GM19372 (cell line): Measurements from ENCODE around the gene TMEM63C.
"Not testable (repeated sequence)": the region's sequence is repeated elsewhere in the genome, so short reads cannot be mapped to it uniquely, and the experiment has no call there.

ENCODE experiments used
- ATAC-seq: cut with Tn5 transposase; IDR thresholded peaks from one replicate; pipeline ENCODE4 v1.9.1; 2021; ENCODE audit warnings: mild to moderate bottlenecking, low read depth, moderate library complexity; ENCODE audit not compliant: unreplicated experiment

The TMEM63C gene

DNA sequence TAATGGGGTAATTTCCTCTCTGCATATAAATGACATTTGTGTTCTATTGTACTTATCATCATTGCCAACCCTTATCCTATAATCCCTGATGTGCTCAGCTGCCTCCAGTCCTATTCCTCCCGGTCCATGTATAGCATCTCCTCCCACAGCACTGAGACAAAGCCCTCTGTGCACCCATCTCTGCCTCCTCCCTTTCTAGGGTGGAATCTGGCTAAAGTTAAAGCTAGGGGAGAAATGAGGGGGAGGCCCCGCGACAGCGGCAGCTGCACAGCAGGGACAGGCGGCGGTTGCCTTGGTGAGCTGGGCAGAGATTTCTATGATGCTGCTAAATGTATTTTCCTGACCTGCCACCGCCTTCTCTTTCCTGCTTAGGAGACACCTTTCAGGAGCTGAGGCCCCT, 27.2 kb upstream of the TMEM63C start:
- no peak for ATAC-seq

DNA sequence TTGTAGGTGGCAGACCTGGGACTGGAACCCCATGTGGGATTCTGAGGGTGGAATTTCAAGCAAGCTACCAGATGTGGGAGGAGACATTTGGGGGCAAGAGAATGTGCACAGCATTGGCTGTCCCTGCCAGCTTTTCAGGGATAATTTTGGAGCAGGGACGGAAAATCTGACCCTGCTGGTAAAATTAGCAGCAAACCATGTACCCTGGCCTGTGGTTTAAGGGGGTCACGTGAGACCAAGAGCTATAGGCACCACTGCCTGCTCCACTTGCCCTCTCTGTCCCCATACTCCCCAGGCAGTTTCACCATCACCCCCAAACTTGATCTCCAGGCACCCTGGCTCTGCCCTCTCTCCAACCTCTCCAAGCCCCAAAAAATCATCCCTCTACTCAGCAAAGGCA, 26.5 kb upstream of the TMEM63C start:
- ATAC-seq: no peak

- ATAC-seq: no peak
Measured at GRCh38 chr14:77157740-77158139, 23.9 kb upstream of the TMEM63C start.

- ATAC-seq: no peak
Measured at GRCh38 chr14:77158175-77158881, 23.3 kb upstream of the TMEM63C start.

DNA sequence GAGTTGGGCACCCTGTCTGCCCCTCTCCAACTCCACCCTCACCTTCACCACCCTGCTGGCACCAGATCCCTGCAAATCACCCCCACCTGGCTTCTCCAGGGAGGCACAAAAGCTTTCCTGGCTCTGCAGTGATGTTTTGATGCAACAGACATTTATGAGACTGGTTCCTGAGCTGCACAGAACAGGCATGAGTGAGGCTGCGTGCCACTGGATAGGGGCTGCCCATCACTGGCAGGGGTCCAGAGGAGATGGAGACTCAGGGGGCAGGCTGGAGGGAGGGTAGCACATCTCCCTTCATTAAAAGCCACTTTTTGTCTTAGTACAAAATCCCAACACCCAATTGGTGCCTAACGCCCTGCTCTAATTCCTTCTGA, 22.7 kb upstream of the TMEM63C start:
- ATAC-seq: no peak

DNA sequence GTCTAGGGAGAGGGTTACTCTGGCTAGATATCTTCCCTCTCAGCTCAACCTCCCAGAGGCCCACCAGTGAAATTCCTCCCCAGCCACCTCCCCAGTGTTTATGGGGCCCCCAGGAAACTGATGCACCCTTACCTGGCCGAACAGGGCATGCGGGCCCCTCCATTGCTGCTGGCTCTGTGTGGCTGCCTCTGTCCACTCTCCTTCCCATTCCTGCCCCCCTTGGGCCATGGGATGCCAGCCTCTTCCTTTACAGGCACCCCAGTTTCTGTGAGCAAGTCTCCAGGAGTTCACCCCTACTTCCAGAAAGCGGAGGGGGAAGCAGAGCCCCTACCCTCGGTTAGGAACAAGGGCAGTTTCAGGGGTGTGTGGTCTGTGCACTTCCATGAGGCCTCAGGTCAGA, 20.6 kb upstream of the TMEM63C start:
- ATAC-seq: no peak

GRCh38 chr14:77170045-77170444, 11.6 kb upstream of the TMEM63C start:
- no peak for ATAC-seq

GRCh38 chr14:77172916-77173315, 8.7 kb upstream of the TMEM63C start:
- no peak for ATAC-seq

DNA sequence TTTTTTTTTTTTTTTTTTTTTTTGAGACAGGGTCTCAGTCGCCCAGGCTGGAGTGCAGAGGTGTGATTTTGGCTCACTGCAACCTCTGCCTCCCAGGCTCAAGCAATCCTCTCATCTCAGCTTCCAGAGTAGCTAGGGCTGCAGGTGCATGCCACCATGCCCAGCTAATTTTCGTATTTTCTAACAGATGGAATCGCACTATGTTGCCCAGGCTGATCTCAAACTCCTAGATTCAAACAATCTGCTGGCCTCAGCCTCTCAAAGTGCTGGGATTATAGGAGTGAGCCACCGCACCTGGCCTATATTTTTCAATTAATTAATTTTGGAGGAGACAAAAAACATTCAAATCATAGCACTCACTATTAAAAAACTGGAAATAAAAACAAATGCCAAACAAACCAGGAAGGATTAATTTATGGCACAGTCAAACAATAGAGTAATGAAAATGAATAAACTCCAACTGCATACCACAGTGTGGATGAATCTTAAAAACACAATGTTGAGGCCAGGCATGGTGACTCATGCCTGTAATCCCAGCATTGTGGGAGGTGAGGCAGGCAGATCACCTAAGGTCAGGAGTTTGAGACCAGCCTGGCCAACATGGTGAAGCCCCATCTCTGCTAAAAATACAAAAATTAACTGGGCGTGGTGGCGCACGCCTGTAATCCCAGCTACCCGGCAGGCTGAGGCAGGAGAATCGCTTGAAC, 7.5 kb upstream of the TMEM63C start:
- not testable (repeated sequence) for ATAC-seq

GRCh38 chr14:77175843-77176242, 5.8 kb upstream of the TMEM63C start:
- ATAC-seq: no peak

GRCh38 chr14:77177702-77178101, 3.9 kb upstream of the TMEM63C start:
- ATAC-seq: no peak

DNA sequence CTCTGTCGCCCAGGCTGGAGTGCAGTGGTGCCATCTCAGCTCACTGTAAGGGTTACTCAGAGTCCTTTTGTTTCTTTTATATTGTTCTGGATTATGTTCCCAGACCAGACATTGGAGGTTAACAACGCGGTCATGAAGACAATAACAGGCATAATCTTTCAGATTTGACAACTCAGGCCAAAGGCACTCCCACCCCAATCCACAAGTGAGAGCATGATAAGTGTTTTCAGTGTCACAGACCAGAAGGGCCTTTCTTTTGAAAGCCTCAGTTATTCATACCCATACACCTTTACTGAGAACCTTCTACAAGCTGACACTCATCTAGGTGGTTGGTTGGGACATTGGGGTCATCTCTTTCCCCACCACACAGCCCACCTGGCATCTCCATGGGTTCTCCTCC, 2.9 kb upstream of the TMEM63C start:
- ATAC-seq: no peak

DNA sequence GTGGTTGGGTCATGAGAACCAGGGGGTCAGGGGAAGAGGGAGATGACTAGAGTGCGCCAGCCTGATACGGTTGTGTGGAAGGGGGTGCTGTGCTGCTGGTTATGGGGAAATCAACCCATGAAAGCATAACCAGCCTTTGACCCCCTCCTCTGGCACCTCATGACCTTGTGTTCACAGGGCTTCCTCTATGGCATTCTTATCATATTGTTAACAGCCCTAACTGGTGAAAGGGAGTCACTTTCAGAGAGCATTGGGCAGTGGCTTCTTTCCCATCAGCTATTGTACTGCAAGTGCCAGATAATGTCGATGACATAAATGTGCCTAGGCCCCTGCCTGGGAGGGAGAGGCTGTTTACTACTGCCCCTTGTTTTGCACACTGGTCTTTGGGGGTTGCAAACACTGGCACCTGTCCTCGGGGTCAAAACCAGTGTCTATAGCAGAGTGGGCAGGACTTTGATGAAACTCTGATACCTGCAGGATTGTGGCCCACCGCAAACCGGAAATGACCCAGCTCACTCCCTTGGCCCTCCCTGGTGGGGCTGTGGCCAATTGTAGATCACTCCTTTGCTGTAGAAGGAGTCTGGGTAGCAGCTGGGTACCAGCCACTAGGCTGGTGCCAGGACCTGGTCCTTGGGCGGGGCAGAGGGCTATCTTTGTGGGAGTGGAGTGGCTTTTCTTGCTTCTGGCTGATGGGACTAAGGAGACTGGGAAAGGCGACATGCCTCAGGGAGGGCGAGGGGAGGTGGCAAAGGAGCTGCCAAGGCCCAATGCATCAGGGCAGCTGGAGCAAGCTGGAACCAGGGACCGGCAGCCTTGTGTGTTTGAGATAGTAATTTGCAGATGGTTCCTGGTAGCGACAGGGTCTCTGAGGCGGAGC, 634 bp upstream of the TMEM63C start:
- no peak for ATAC-seq

DNA sequence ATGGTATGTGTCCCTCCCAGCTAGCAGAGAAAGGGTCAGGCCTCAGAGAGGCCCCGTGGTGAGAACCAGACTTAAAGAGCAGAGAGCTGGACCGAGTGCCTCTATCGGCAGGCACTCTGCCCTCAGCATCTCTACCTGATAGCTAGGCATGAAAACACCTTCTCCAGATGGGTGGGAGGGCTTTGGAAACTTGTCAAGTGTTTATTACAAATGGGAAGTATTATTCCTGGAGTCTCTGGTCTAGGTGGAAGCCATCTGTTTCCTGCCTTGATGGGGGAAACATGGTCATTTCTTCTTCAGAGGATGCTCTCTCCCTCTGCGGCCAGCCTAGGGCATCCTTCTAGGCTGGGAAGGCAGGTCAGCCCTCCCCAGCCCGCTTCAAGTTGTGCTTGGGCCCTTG, 2.3 kb downstream of the TMEM63C start:
- no peak for ATAC-seq

GRCh38 chr14:77184396-77185092, 2.9 kb downstream of the TMEM63C start:
- no peak for ATAC-seq

DNA sequence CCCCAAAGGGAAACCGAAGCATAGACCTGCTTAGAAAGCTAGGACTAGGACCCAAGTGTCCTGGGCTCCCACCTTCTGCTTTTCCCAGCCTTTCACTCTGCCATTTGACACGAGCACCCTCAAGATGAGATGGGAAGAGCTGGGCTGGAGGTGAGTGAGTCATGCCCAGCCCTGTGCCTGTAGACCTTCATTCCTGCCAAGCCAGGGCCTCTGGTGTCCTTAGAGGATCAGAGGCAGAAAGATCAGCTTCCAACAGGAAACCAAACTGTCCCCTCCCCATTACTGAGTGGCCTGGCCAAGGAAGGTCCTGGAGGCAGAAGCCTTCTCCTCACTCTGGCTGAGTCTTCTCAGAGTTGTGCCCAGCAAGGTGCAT, 3.5 kb downstream of the TMEM63C start:
- ATAC-seq: no peak

- no peak for ATAC-seq
Measured at GRCh38 chr14:77186911-77187648, 5.5 kb downstream of the TMEM63C start.

- no peak for ATAC-seq
Measured at GRCh38 chr14:77187649-77188012, 6.0 kb downstream of the TMEM63C start.

GRCh38 chr14:77189479-77189878, 7.9 kb downstream of the TMEM63C start:
- ATAC-seq: no peak

DNA sequence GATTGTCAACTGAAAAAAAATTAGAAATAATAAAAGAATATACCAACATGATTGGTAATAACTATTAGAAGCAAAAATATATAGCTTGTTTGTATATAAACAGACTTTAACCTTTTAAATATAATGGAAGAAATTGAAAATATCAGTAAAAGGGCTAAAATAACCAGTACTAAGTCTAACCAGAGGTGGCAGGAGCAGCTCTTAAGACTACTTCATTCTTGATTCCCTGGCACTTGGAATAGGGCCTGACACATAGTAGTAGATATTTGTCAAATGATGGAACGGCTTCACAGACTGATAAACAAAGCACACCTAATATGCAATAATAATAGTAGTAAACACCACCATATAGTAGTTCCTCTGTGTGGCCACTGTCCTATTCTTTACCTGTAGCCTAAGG, 9.4 kb downstream of the TMEM63C start:
- no peak for ATAC-seq
